Astrocyte (in vitro differentiated cells and primary cell): ENCODE data around the gene HOXA13. TPM values are rescaled to one million over a fixed set of nuclear protein-coding genes. Genes with fewer than 3 reads are reported as not detected.

Source experiments
- DNase-seq: peaks from one replicate; pipeline ENCODE4 v3.0.0-alpha.2; 2010; ENCODE audit warnings: low read depth
- FAIRE-seq: peaks from 2 replicates; lab custom pipeline; 2011; peaks lifted over from hg19 to GRCh38; lab: Jason Lieb, UNC
- H2AFZ ChIP-seq: 2 replicates; pipeline ENCODE4 v1.6.0; 2012; ENCODE audit warnings: low read depth, low read length, inconsistent platforms
- H3K27ac ChIP-seq: 2 replicates; pipeline ENCODE4 v1.5.1; 2011; ENCODE audit warnings: low read depth, low read length, inconsistent platforms
- H3K27me3 ChIP-seq: 2 replicates; pipeline ENCODE4 v1.6.0; 2011; ENCODE audit warnings: low read length, inconsistent platforms; ENCODE audit not compliant: insufficient read depth
- H3K36me3 ChIP-seq: 2 replicates; pipeline ENCODE4 v1.5.1; 2011; ENCODE audit warnings: low read length, inconsistent platforms; ENCODE audit not compliant: insufficient read depth
- H3K4me1 ChIP-seq: 2 replicates; pipeline ENCODE4 v1.5.1; 2011; ENCODE audit warnings: low read length, inconsistent platforms; ENCODE audit not compliant: insufficient read depth
- H3K4me2 ChIP-seq: 2 replicates; pipeline ENCODE4 v1.6.0; 2012; ENCODE audit warnings: low read length, inconsistent platforms
- H3K4me3 ChIP-seq: 2 replicates; pipeline ENCODE4 v1.5.1; 2011; ENCODE audit warnings: low read depth, mild to moderate bottlenecking, low read length, inconsistent platforms; ENCODE audit not compliant: insufficient read depth
- H3K79me2 ChIP-seq: 2 replicates; pipeline ENCODE4 v1.6.0; 2012; ENCODE audit warnings: mild to moderate bottlenecking, low read length, inconsistent platforms; ENCODE audit not compliant: insufficient read depth
- H3K9ac ChIP-seq: 2 replicates; pipeline ENCODE4 v1.6.0; 2012; ENCODE audit warnings: mild to moderate bottlenecking, low read length, inconsistent platforms
- H3K9me3 ChIP-seq: 2 replicates; pipeline ENCODE4 v1.5.1; 2012; ENCODE audit warnings: low read depth, mild to moderate bottlenecking, low read length, inconsistent platforms; ENCODE audit not compliant: insufficient read depth
- H4K20me1 ChIP-seq: 2 replicates; pipeline ENCODE4 v1.6.0; 2012; ENCODE audit warnings: low read length, inconsistent platforms; ENCODE audit not compliant: insufficient read depth
- H3K27ac Mint-ChIP-seq: one replicate; pipeline ENCODE4 v1.8.0; 2021; ENCODE audit warnings: mild to moderate bottlenecking, mixed read lengths; ENCODE audit not compliant: unreplicated experiment
- H3K27me3 Mint-ChIP-seq: one replicate; pipeline ENCODE4 v1.8.0; 2021; ENCODE audit warnings: low read depth, mixed read lengths; ENCODE audit not compliant: unreplicated experiment
- H3K36me3 Mint-ChIP-seq: one replicate; pipeline ENCODE4 v1.8.0; 2021; ENCODE audit warnings: low read depth, mixed read lengths; ENCODE audit not compliant: unreplicated experiment
- H3K4me1 Mint-ChIP-seq: one replicate; pipeline ENCODE4 v1.8.0; 2021; ENCODE audit warnings: low read depth, mixed read lengths; ENCODE audit not compliant: unreplicated experiment
- H3K4me3 Mint-ChIP-seq: one replicate; pipeline ENCODE4 v1.8.0; 2021; ENCODE audit warnings: mild to moderate bottlenecking, moderate library complexity, mixed read lengths; ENCODE audit not compliant: unreplicated experiment
- H3K9me3 Mint-ChIP-seq: one replicate; pipeline ENCODE4 v1.8.0; 2021; ENCODE audit warnings: mild to moderate bottlenecking, mixed read lengths; ENCODE audit not compliant: unreplicated experiment
- CTCF ChIP-seq: IDR thresholded peaks from 2 replicates; pipeline ENCODE4 v1.5.1; 2011; ENCODE audit warnings: low read depth, mild to moderate bottlenecking, inconsistent platforms, low read length, moderate library complexity; ENCODE audit not compliant: insufficient read depth
- EZH2 ChIP-seq: IDR thresholded peaks from 2 replicates; pipeline ENCODE4 v1.6.1; 2012; ENCODE audit warnings: mild to moderate bottlenecking, low read length, inconsistent platforms; ENCODE audit not compliant: insufficient read depth
- total RNA-seq: library from RNA; stranded (reverse); gene quantifications from 2 replicates; pipeline ENCODE4 v1.2.1, GENCODE V29; 2021

HOXA13 gene
- total RNA-seq, 1 donor from 2014 or later, result not detected

- no peak overlapping the region for H3K27ac ChIP-seq
- no peak overlapping the region for H3K4me3 Mint-ChIP-seq
- H3K36me3 Mint-ChIP-seq, result no peaks in the 10 kb centered on the region
- peaks cover 9% of the 10 kb centered on the region for H4K20me1 ChIP-seq
- DNase-seq (no peak), FAIRE-seq (no peak)
- no peaks in the 10 kb centered on the region for H3K4me1 Mint-ChIP-seq
- TF ChIP-seq CTCF (no peak), EZH2 (no peak)
- peaks cover 3% of the 10 kb centered on the region for H3K9me3 ChIP-seq
- peaks cover 90% of the 10 kb centered on the region for H3K27me3 Mint-ChIP-seq
- H3K4me3 ChIP-seq, result no peak overlapping the region
- H3K36me3 ChIP-seq, result no peaks in the 10 kb centered on the region
- peaks cover 99% of the 10 kb centered on the region for H3K27me3 ChIP-seq
- no peak overlapping the region for H3K4me2 ChIP-seq
- peaks cover 3% of the 10 kb centered on the region for H3K4me1 ChIP-seq
- no peak overlapping the region for H2AFZ ChIP-seq
- H3K79me2 ChIP-seq, result no peaks in the 10 kb centered on the region
- no peak overlapping the region for H3K9ac ChIP-seq
- no peak overlapping the region for H3K27ac Mint-ChIP-seq
- peaks cover 17% of the 10 kb centered on the region for H3K9me3 Mint-ChIP-seq
Observed at GRCh38 chr7:27191161-27191731, 8.6 kb downstream of the HOXA13 start.

GRCh38 chr7:27189997-27190748 is 9.7 kb downstream of the HOXA13 start:
- Mint-ChIP-seq H3K9me3 (peaks cover 24% of the 10 kb centered on the region), H3K27ac (no peak overlapping the region), H3K27me3 (peaks cover 94% of the 10 kb centered on the region), H3K36me3 (no peaks in the 10 kb centered on the region), H3K4me1 (no peaks in the 10 kb centered on the region), H3K4me3 (no peak overlapping the region)
- DNase-seq (no peak), FAIRE-seq (no peak)
- H3K79me2 ChIP-seq, result no peaks in the 10 kb centered on the region
- H3K4me3 ChIP-seq, result no peak overlapping the region
- H2AFZ ChIP-seq, result no peak overlapping the region
- no peak overlapping the region for H3K9ac ChIP-seq
- H3K9me3 ChIP-seq, result peaks cover 6% of the 10 kb centered on the region
- H3K27me3 ChIP-seq, result peaks cover 99% of the 10 kb centered on the region
- H3K36me3 ChIP-seq, result no peaks in the 10 kb centered on the region
- H3K4me2 ChIP-seq, result no peak overlapping the region
- no peak overlapping the region for H3K27ac ChIP-seq
- TF ChIP-seq CTCF (no peak), EZH2 (no peak)
- peaks cover 3% of the 10 kb centered on the region for H3K4me1 ChIP-seq
- peaks cover 15% of the 10 kb centered on the region for H4K20me1 ChIP-seq
